ENCODE data around the gene SSU72.
"Not testable (repeated sequence)": the region's sequence is repeated elsewhere in the genome, so short reads cannot be mapped to it uniquely, and the experiment has no call there.

DNA sequence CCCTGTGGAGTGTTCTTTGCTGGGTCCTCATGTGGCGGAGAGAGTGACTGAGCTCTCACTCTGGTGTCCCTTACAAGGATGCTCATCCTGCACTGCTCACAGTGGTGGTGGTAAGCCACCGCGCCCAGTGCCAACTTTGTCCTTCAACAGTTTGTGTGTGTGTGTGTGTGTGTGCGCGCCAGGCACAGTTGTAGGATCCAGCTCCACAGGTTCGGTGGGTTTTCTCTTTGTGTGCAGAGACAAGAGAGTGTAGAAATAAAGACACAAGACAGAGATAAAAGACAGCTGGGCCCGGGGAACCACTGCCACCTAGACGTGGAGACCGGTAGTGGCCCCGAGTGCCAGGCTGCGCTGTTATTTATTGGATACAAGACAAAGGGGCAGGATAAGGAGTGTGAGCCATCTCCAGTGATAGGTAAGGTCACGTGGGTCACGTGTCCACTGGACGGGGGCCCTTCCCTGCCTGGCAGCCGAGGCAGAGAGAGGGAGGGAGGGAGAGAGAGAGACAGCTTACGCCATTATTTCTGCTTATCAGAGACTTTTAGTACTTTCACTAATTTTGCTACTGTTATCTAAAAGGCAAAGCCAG, 69.8 kb downstream of the SSU72 start:
- not testable (repeated sequence) for TF ChIP-seq EP300 (IDR thresholded peaks at IDR 0.05)
- TF ChIP-seq, protein P1, sequence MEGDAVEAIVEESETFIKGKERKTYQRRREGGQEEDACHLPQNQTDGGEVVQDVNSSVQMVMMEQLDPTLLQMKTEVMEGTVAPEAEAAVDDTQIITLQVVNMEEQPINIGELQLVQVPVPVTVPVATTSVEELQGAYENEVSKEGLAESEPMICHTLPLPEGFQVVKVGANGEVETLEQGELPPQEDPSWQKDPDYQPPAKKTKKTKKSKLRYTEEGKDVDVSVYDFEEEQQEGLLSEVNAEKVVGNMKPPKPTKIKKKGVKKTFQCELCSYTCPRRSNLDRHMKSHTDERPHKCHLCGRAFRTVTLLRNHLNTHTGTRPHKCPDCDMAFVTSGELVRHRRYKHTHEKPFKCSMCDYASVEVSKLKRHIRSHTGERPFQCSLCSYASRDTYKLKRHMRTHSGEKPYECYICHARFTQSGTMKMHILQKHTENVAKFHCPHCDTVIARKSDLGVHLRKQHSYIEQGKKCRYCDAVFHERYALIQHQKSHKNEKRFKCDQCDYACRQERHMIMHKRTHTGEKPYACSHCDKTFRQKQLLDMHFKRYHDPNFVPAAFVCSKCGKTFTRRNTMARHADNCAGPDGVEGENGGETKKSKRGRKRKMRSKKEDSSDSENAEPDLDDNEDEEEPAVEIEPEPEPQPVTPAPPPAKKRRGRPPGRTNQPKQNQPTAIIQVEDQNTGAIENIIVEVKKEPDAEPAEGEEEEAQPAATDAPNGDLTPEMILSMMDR (IDR thresholded peaks at IDR 0.05): peak; percentile 48 to 74 (median 67)

Measured in tibial nerve (tissue), 4 donors.